Trophoblast cell (in vitro differentiated cells and primary cell): ENCODE results near the gene PRDM16.

Experiments used
- DNase-seq, 2 donors: peaks; one replicate each; pipeline ENCODE4 v3.0.0-alpha.2; 2016
- H2AFZ ChIP-seq: 2 replicates; pipeline ENCODE4 v1.6.1; 2013; ENCODE audit warnings: low read length, moderate library complexity, mild to moderate bottlenecking; ENCODE audit not compliant: insufficient read depth, poor library complexity
- H2AK5ac ChIP-seq: 2 replicates; pipeline ENCODE4 v1.6.1; 2013; ENCODE audit warnings: mild to moderate bottlenecking, low read length
- H2BK120ac ChIP-seq: 2 replicates; pipeline ENCODE4 v1.6.1; 2013; ENCODE audit warnings: low read length, mild to moderate bottlenecking, moderate library complexity; ENCODE audit not compliant: insufficient read depth, poor library complexity
- H2BK12ac ChIP-seq: 2 replicates; pipeline ENCODE4 v1.6.1; 2013; ENCODE audit warnings: mild to moderate bottlenecking, low read length, moderate library complexity
- H2BK5ac ChIP-seq: 2 replicates; pipeline ENCODE4 v1.6.1; 2013; ENCODE audit warnings: low read length, low read depth, moderate library complexity, mild to moderate bottlenecking; ENCODE audit not compliant: poor library complexity
- H3K14ac ChIP-seq: 2 replicates; pipeline ENCODE4 v1.6.1; 2013; ENCODE audit warnings: mild to moderate bottlenecking, low read length
- H3K18ac ChIP-seq: 2 replicates; pipeline ENCODE4 v1.6.1; 2013; ENCODE audit warnings: mild to moderate bottlenecking, low read length
- H3K23ac ChIP-seq: 2 replicates; pipeline ENCODE4 v1.6.1; 2013; ENCODE audit warnings: low read length
- H3K27ac ChIP-seq: 2 replicates; pipeline ENCODE4 v1.5.1; 2013; ENCODE audit warnings: low read depth, mild to moderate bottlenecking, inconsistent platforms, low read length, moderate library complexity
- H3K27me3 ChIP-seq: 2 replicates; pipeline ENCODE4 v1.6.1; 2013; ENCODE audit warnings: inconsistent platforms, mild to moderate bottlenecking, low read length, moderate library complexity; ENCODE audit not compliant: insufficient read depth
- H3K36me3 ChIP-seq, 2 experiments: 1 replicate in 1 of 2; 2 replicates in 1 of 2; pipeline ENCODE4 v1.6.1; 2013; ENCODE audit warnings: low read length in 2 of 2, mild to moderate bottlenecking in 2 of 2, moderate library complexity in 1 of 2; ENCODE audit not compliant: insufficient read depth in 2 of 2, control insufficient read depth in 1 of 2
- H3K4ac ChIP-seq: 2 replicates; pipeline ENCODE4 v1.6.1; 2013; ENCODE audit warnings: low read depth, mild to moderate bottlenecking, low read length, moderate library complexity
- H3K4me1 ChIP-seq, 2 experiments: 1 replicate in 1 of 2; 2 replicates in 1 of 2; pipeline ENCODE4 v1.6.1; 2013; ENCODE audit warnings: low read length in 2 of 2, mild to moderate bottlenecking in 2 of 2, moderate library complexity in 1 of 2; ENCODE audit not compliant: insufficient read depth in 2 of 2, control insufficient read depth in 1 of 2
- H3K4me2 ChIP-seq: 2 replicates; pipeline ENCODE4 v1.6.1; 2013; ENCODE audit warnings: inconsistent platforms, mild to moderate bottlenecking, low read length, moderate library complexity
- H3K4me3 ChIP-seq: 2 replicates; pipeline ENCODE4 v1.5.1; 2013; ENCODE audit warnings: mild to moderate bottlenecking, low read depth, low read length, inconsistent platforms
- H3K79me1 ChIP-seq: one replicate; pipeline ENCODE4 v1.6.1; 2013; ENCODE audit warnings: low read length
- H3K79me2 ChIP-seq: 2 replicates; pipeline ENCODE4 v1.6.1; 2013; ENCODE audit warnings: low read length, mild to moderate bottlenecking; ENCODE audit not compliant: control insufficient read depth, insufficient read depth, poor library complexity
- H3K9ac ChIP-seq: 2 replicates; pipeline ENCODE4 v1.6.1; 2013; ENCODE audit warnings: mild to moderate bottlenecking, low read length
- H3K9me3 ChIP-seq: 2 replicates; pipeline ENCODE4 v1.6.1; 2013; ENCODE audit warnings: low read depth, mild to moderate bottlenecking, control low read depth, inconsistent platforms, low read length; ENCODE audit not compliant: insufficient read depth
- H4K12ac ChIP-seq: 2 replicates; pipeline ENCODE4 v1.6.1; 2013; ENCODE audit warnings: low read depth, mild to moderate bottlenecking, low read length, moderate library complexity
- H4K8ac ChIP-seq: 2 replicates; pipeline ENCODE4 v1.6.1; 2013; ENCODE audit warnings: low read depth, mild to moderate bottlenecking, low read length, moderate library complexity
- H4K91ac ChIP-seq: one replicate; pipeline ENCODE4 v1.6.1; 2013; ENCODE audit warnings: low read depth, mild to moderate bottlenecking, low read length, moderate library complexity
- whole genome bisulfite sequencing: extraction: QIAGEN DNeasy Blood & Tissue Kit; methylation state at CpG from one replicate; pipeline ENCODE4 v1.1.7; 2013; ENCODE audit warnings: missing lambda C conversion rate; ENCODE audit not compliant: insufficient read length, insufficient coverage; ENCODE audit errors: extremely low coverage; 5-methylcytosine and 5-hydroxymethylcytosine counted together

The PRDM16 gene

DNA sequence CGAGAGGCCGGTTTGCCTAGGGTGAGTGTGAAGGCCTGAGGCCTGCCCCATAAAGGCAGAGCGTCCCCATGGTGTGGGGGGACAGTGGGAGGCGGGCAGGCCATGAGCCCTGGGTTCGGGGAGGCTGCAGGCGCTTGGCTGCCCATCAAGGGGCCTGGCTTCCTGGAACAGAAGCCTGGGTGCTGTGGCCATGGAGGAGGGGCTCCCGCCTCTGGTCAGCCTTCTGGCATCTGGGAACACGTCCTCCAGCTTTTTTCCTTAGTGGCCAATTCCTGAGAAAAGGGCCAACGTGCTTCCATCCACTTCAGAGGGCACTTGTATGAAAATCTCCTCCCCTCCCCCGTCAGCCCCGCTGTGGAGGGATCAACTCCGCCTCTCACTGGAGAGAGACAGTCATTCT is 58.7 kb downstream of the PRDM16 start:
- H3K79me2 ChIP-seq = no peaks in the 10 kb centered on the region
- H3K23ac ChIP-seq = no peak overlapping the region
- peaks cover 7% of the 10 kb centered on the region for H3K9me3 ChIP-seq
- no peak overlapping the region for H3K14ac ChIP-seq
- no CpG with 5 or more reads among the region's 12 CpGs for WGBS
- DNase-seq = no peak
- no peak overlapping the region for H2BK5ac ChIP-seq
- H2AK5ac ChIP-seq = no peak overlapping the region
- no peak overlapping the region for H4K8ac ChIP-seq
- H3K4me1 ChIP-seq = no peaks in the 10 kb centered on the region
- H3K27ac ChIP-seq = no peak overlapping the region
- no peak overlapping the region for H3K9ac ChIP-seq
- H2AFZ ChIP-seq = no peak overlapping the region
- H2BK12ac ChIP-seq = no peak overlapping the region
- H3K18ac ChIP-seq = no peak overlapping the region
- no peak overlapping the region for H3K4me2 ChIP-seq
- no peak overlapping the region for H4K12ac ChIP-seq
- no peaks in the 10 kb centered on the region for H3K36me3 ChIP-seq
- H3K4ac ChIP-seq = no peak overlapping the region
- no peaks in the 10 kb centered on the region for H3K27me3 ChIP-seq
- H3K4me3 ChIP-seq = no peak overlapping the region
- H4K91ac ChIP-seq = no peak overlapping the region
- H3K79me1 ChIP-seq = no peaks in the 10 kb centered on the region
- no peak overlapping the region for H2BK120ac ChIP-seq

DNA sequence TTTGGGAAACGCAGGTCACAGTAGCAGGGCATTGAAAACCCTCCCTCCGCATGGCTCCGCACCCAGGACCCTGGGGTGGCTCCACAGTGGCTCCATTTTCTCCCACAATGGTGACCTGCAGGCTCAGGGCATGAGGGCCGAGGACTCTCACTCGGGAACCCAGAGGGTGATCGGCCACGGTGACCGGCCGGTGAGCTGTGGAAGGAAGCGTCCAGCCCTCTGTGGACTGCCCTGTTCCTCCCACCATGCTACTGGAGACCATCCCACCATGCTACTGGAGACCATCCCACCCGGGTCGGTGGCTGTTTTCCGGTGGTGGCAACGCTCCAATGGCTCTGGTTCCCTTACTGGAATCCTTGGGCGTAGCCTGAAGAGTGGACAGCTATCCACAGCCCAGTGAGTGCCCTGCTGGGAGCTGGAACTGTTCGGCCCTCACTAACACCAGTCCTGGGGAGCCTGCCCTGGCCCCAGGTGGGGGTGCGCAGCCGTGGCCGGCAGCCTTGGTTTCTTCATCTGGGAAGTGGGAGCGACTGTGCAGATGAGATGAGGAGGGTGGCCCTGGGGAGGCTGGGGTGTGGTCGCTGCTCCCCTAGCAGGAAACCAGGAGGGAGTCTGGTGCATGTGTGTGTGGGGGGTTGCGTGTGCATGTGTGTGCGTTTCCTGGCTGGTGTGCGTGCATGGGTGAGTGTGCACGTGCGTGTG is 59.6 kb downstream of the PRDM16 start:
- Histone ChIP-seq H3K18ac (no peak overlapping the region), H4K8ac (no peak overlapping the region), H2BK120ac (no peak overlapping the region), H3K79me1 (no peaks in the 10 kb centered on the region), H3K27ac (no peak overlapping the region), H3K79me2 (no peaks in the 10 kb centered on the region), H4K12ac (no peak overlapping the region), H3K14ac (no peak overlapping the region), H3K23ac (no peak overlapping the region), H2BK5ac (no peak overlapping the region), H4K91ac (no peak overlapping the region), H2AK5ac (no peak overlapping the region), H2AFZ (no peak overlapping the region), H3K9ac (no peak overlapping the region), H2BK12ac (no peak overlapping the region), H3K4ac (no peak overlapping the region), H3K9me3 (peaks cover 7% of the 10 kb centered on the region), H3K4me2 (no peak overlapping the region), H3K36me3 (no peaks in the 10 kb centered on the region), H3K27me3 (no peaks in the 10 kb centered on the region), H3K4me3 (peak overlapping the region; percentile 37), H3K4me1 (no peaks in the 10 kb centered on the region)
- WGBS = no CpG with 5 or more reads among the region's 26 CpGs
- no peak for DNase-seq

DNA sequence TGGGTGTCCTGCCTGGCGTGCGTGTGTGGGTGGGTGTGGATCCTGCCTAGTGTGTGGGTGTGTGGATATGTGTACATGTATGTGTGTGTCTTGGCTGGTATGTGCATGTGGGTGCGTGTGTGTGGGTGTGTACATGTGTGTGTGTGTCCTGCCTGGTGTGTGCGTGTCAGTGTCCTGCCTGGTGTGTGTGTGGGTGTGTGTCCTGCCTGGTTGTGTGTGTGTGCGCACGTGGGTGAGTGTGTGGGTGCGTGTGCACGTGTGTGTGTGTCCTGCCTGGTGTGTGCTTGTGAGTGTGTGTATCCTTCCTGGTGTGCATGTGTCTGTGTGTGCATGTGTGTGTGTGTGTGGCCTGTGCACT is 60.1 kb downstream of the PRDM16 start:
- Histone ChIP-seq H3K36me3 (no peaks in the 10 kb centered on the region), H3K18ac (no peak overlapping the region), H2BK12ac (no peak overlapping the region), H3K9ac (no peak overlapping the region), H3K9me3 (peaks cover 7% of the 10 kb centered on the region), H4K91ac (no peak overlapping the region), H3K79me1 (no peaks in the 10 kb centered on the region), H3K23ac (no peak overlapping the region), H3K14ac (no peak overlapping the region), H3K4me1 (no peaks in the 10 kb centered on the region), H3K4me2 (no peak overlapping the region), H3K27me3 (no peaks in the 10 kb centered on the region), H2BK120ac (no peak overlapping the region), H2AFZ (no peak overlapping the region), H3K4me3 (peak overlapping the region; percentile 37), H4K8ac (no peak overlapping the region), H4K12ac (no peak overlapping the region), H3K27ac (no peak overlapping the region), H3K4ac (no peak overlapping the region), H3K79me2 (no peaks in the 10 kb centered on the region), H2AK5ac (no peak overlapping the region), H2BK5ac (no peak overlapping the region)
- WGBS = no CpG with 5 or more reads among the region's 8 CpGs
- DNase-seq = no peak

DNA sequence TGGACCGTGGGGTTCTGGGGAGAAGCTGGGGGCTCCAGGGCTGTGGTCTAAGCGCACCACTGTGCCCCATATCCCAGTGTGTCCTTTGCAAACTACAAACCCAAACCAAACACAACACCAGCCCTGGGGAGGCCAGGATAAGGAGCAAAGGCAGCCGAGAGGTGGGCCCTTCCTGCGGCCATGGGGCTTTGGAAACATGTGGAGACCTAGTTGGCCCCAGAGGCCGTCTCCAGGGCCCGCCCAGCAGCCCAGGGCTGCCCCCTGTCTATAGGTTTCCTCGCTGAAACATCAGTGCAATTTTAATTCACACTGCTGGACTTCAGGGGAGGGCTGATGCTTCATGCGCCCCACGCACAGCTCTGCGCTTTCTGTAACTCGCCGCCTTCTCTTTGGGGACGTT is 61.3 kb downstream of the PRDM16 start:
- Histone ChIP-seq H2BK120ac (no peak overlapping the region), H2BK5ac (no peak overlapping the region), H3K4ac (no peak overlapping the region), H3K23ac (no peak overlapping the region), H3K27ac (no peak overlapping the region), H4K12ac (no peak overlapping the region), H3K4me3 (no peak overlapping the region), H2AFZ (no peak overlapping the region), H4K8ac (no peak overlapping the region), H3K79me2 (no peaks in the 10 kb centered on the region), H3K9ac (no peak overlapping the region), H3K18ac (no peak overlapping the region), H4K91ac (no peak overlapping the region), H2AK5ac (no peak overlapping the region), H3K14ac (no peak overlapping the region), H3K27me3 (no peaks in the 10 kb centered on the region), H3K79me1 (no peaks in the 10 kb centered on the region), H3K4me1 (no peaks in the 10 kb centered on the region), H3K4me2 (no peak overlapping the region), H2BK12ac (no peak overlapping the region), H3K36me3 (no peaks in the 10 kb centered on the region), H3K9me3 (peaks cover 6% of the 10 kb centered on the region)
- DNase-seq = no peak
- no CpG with 5 or more reads among the region's 13 CpGs for WGBS
